ENCODE results near the gene ATR. TPM values are rescaled to one million over a fixed set of nuclear protein-coding genes. Genes with fewer than 3 reads are reported as not detected.
"Not testable (repeated sequence)": the region's sequence is repeated elsewhere in the genome, so short reads cannot be mapped to it uniquely, and the experiment has no call there.

The ATR gene
- total and polyA plus RNA-seq, 9 of the 15 experiments (the other 6 are each of a cell fraction or from before 2014, with no cell fraction given): 18.0 to 37.8 (median 23.2) TPM

GRCh38 chr3:142574665-142575064 is 3.9 kb downstream of the ATR start (continued):
- no peak for TF ChIP-seq ZBTB2 (IDR thresholded peaks at IDR 0.05)
- no peak for TF ChIP-seq SRSF9 (IDR thresholded peaks at IDR 0.05; ENCODE audit: borderline replicate concordance, low read depth, low read length)
- peak; percentile 41; the same call in 1 of the 2 replicates for TF ChIP-seq SMARCA4 (IDR thresholded peaks at IDR 0.05)
- no peak for TF ChIP-seq SFPQ (IDR thresholded peaks at IDR 0.05; ENCODE audit: low read depth, low read length)
- peak; percentile 22; the same call in 1 of the 2 replicates for TF ChIP-seq TEAD4 (IDR thresholded peaks at IDR 0.05; ENCODE audit: low read length)
- no peak for TF ChIP-seq TEAD4 (CRISPR knock-in tag; IDR thresholded peaks at IDR 0.05; ENCODE audit: borderline replicate concordance)
- no peak for TF ChIP-seq CEBPG (CRISPR knock-in tag; IDR thresholded peaks at IDR 0.05)
- no peak for TF ChIP-seq CEBPG (tag; conservative IDR thresholded peaks at IDR 0.05 in 1 of 2, IDR thresholded peaks at IDR 0.05 in 1 of 2)
- no peak for TF ChIP-seq ZNF444 (CRISPR knock-in tag; IDR thresholded peaks at IDR 0.05)
- TF ChIP-seq XRCC3 (IDR thresholded peaks at IDR 0.05): no peak
- TF ChIP-seq PPARD (CRISPR knock-in tag; IDR thresholded peaks at IDR 0.05): no peak
- TF ChIP-seq RBM34 (IDR thresholded peaks at IDR 0.05; ENCODE audit: borderline replicate concordance, insufficient read depth, low read length): no peak
- TF ChIP-seq CBFA2T3 (IDR thresholded peaks at IDR 0.05): peak; percentile 25; the same call in 1 of the 2 replicates

- DNase-seq (ENCODE audit: extremely low read depth in 1 of 4, low spot score in 3 of 4); in situ Hi-C loops (cut with MboI); BruUV-seq (replicated peaks); ATAC-seq; H3K9ac ChIP-seq (ENCODE audit: insufficient read depth in 1 of 2, low read depth in 2 of 2, low read length in 2 of 2); CTCF ChIA-PET (ENCODE audit: low intra/inter-chr PET ratio); H3K9me3 ChIP-seq (replicated peaks; ENCODE audit: control insufficient read depth, insufficient read depth, low read depth, low read length); POLR2A ChIA-PET; H4K20me1 ChIP-seq (replicated peaks; ENCODE audit: control insufficient read depth, insufficient read depth, low read length); intact Hi-C loops (cut with micrococcal nuclease); H2AFZ ChIP-seq (ENCODE audit: low read depth, low read length); H3K9me1 ChIP-seq (ENCODE audit: control insufficient read depth, insufficient read depth, low read length); H3K27me3 ChIP-seq (ENCODE audit: control insufficient read depth in 2 of 2, insufficient read depth in 2 of 2, low read length in 2 of 2); FAIRE-seq; H3K4me3 ChIP-seq: not testable (repeated sequence)
- Histone ChIP-seq H3K27ac (ENCODE audit: extremely low read depth, low read depth, low read length) (peak overlapping the region; percentile 55; the same call in 1 of the 3 replicates), H3K36me3 (ENCODE audit: control insufficient read depth, insufficient read depth, low read length) (peaks cover 33% of the 10 kb centered on the region), H3K4me1 (replicated peaks in 1 of 2; ENCODE audit: control insufficient read depth in 2 of 2, insufficient read depth in 2 of 2, low read length in 2 of 2) (peaks cover 11 to 12% of the 10 kb centered on the region in 2 experiments), H3K79me2 (ENCODE audit: control insufficient read depth, insufficient read depth, low read length) (peaks cover 78% of the 10 kb centered on the region), H3K4me2 (ENCODE audit: insufficient read depth, low read length) (peak overlapping the region; percentile 28; the same call in 1 of the 2 replicates)
- 100% methylated on average over 3 of the region's 3 CpGs for WGBS (ENCODE audit: insufficient coverage, low coverage, missing lambda C conversion rate)
Measured at GRCh38 chr3:142574223-142574622, 4.3 kb downstream of the ATR start.

- H3K9ac ChIP-seq (ENCODE audit: insufficient read depth in 1 of 2, low read depth in 2 of 2, low read length in 2 of 2); H3K4me1 ChIP-seq (replicated peaks in 1 of 2; ENCODE audit: control insufficient read depth in 2 of 2, insufficient read depth in 2 of 2, low read length in 2 of 2); H3K27me3 ChIP-seq (ENCODE audit: control insufficient read depth in 2 of 2, insufficient read depth in 2 of 2, low read length in 2 of 2); BruUV-seq (replicated peaks); CTCF ChIA-PET (ENCODE audit: low intra/inter-chr PET ratio); FAIRE-seq; H2AFZ ChIP-seq (ENCODE audit: low read depth, low read length); DNase-seq (ENCODE audit: extremely low read depth in 1 of 4, low spot score in 3 of 4); intact Hi-C loops (cut with micrococcal nuclease); H3K9me3 ChIP-seq (replicated peaks; ENCODE audit: control insufficient read depth, insufficient read depth, low read depth, low read length); H3K9me1 ChIP-seq (ENCODE audit: control insufficient read depth, insufficient read depth, low read length); in situ Hi-C loops (cut with MboI); H3K27ac ChIP-seq (ENCODE audit: extremely low read depth, low read depth, low read length); H3K4me3 ChIP-seq; ATAC-seq; H4K20me1 ChIP-seq (replicated peaks; ENCODE audit: control insufficient read depth, insufficient read depth, low read length); H3K4me2 ChIP-seq (ENCODE audit: insufficient read depth, low read length): not testable (repeated sequence)
- WGBS (ENCODE audit: insufficient coverage, low coverage, missing lambda C conversion rate): 77% methylated on average over 2 of the region's 3 CpGs
- Histone ChIP-seq H3K36me3 (ENCODE audit: control insufficient read depth, insufficient read depth, low read length) (peaks cover 48% of the 10 kb centered on the region), H3K79me2 (ENCODE audit: control insufficient read depth, insufficient read depth, low read length) (peaks cover 52% of the 10 kb centered on the region)
- POLR2A ChIA-PET: interaction anchor here (0.6 to 1.0 kb wide), 2 partner anchors 12 to 253 kb away, joined by 3 read pairs; no protein-coding TSS in a partner anchor
Measured at GRCh38 chr3:142569422-142569821, 9.1 kb downstream of the ATR start.
